Stomach (tissue), 9 donors: ENCODE results near the gene FBXL7. TPM values are rescaled to one million over a fixed set of nuclear protein-coding genes. Genes with fewer than 3 reads are reported as not detected.

ENCODE experiments used
- DNase-seq, 2 donors: peaks; one replicate each; pipeline versions ENCODE4 v3.0.0 to v3.0.0-alpha.2; 2013 to 2019
- H3K27ac ChIP-seq, 5 donors: fragments of 200-600 bp in 4 of 5; sonication (generic) in 4 of 5; one replicate each; pipeline ENCODE4 v1.5.1; 2013 to 2019; ENCODE audit warnings: mild to moderate bottlenecking in 1 of 5, moderate library complexity in 1 of 5
- H3K27me3 ChIP-seq, 3 donors: fragments of 200-600 bp; sonication (generic); one replicate each; pipeline ENCODE4 v1.5.1; 2017 to 2019; ENCODE audit warnings: mixed run types in 1 of 3
- H3K36me3 ChIP-seq, 4 donors: fragments of 200-600 bp; sonication (generic); 1 replicate in 3 of 4; 2 replicates in 1 of 4; pipeline ENCODE4 v1.5.1; 2016 to 2019
- H3K4me1 ChIP-seq, 4 donors: fragments of 200-600 bp; sonication (generic); one replicate each; pipeline ENCODE4 v1.5.1; 2016 to 2019
- H3K4me3 ChIP-seq, 4 donors: fragments of 200-600 bp; sonication (generic) in 3 of 4; one replicate each; pipeline ENCODE4 v1.5.1; 2016 to 2019; ENCODE audit warnings: mild to moderate bottlenecking in 1 of 4
- H3K9me3 ChIP-seq, 4 donors: fragments of 200-600 bp; sonication (generic); one replicate each; pipeline ENCODE4 v1.5.1; 2016 to 2019
- EP300 ChIP-seq: sonication (generic); formaldehyde crosslinking; IDR thresholded peaks from one replicate; pipeline ENCODE4 v1.6.1; 2017; ENCODE audit warnings: antibody characterized with exemption
- POLR2A ChIP-seq, 4 donors: fragments of 450-650 bp; IDR thresholded peaks; one replicate each; pipeline ENCODE4 v1.6.1; 2016; ENCODE audit warnings: antibody characterized with exemption in 4 of 4, control low read depth in 2 of 4, mild to moderate bottlenecking in 1 of 4, moderate library complexity in 1 of 4
- POLR2AphosphoS5 ChIP-seq, 3 donors: sonication (generic); formaldehyde crosslinking; IDR thresholded peaks; one replicate each; pipeline ENCODE4 v1.6.1; 2016; ENCODE audit warnings: antibody characterized with exemption in 3 of 3
- WGBS, 5 donors: extraction: QIAGEN DNeasy Blood & Tissue Kit in 3 of 5; methylation state at CpG; one replicate each; pipeline versions ENCODE4 v1.1.5 to v1.1.7; 2013 to 2018; 5-methylcytosine and 5-hydroxymethylcytosine counted together
- intact Hi-C: fragments of 100-400 bp; cut with DNase I; formaldehyde crosslinking; loops from one replicate; pipeline ENCODE4 v1.15.1; 2023; ENCODE audit warnings: low total_unique reads
- polyA plus RNA-seq, 3 donors: library from polyadenylated mRNA; stranded (reverse); fragments of 200-250 nt; gene quantifications; one replicate each; pipeline ENCODE4 v1.2.3, GENCODE V29; 2013
- total RNA-seq, 5 donors: library from RNA; depleted of rRNA; stranded (reverse); fragments of >200 nt; gene quantifications; one replicate each; pipeline versions ENCODE4 v1.1.0 to v1.2.3, GENCODE V29; 2014 to 2016
- TF ChIP-seq, protein P1 (sequence below), 7 experiments: fragments of 450-650 bp in 4 of 7; fragments of 200-600 bp in 3 of 7; sonication (generic) in 3 of 7; IDR thresholded peaks; one replicate each; pipeline ENCODE4 v1.5.1; 2016 to 2019; ENCODE audit warnings: antibody characterized with exemption in 7 of 7, control low read depth in 2 of 7, mild to moderate bottlenecking in 1 of 7
- donor health status: healthy with polysubstance abuse.
- donor health status: Bipolar disorder and iron deficiency.
- donor health status: healthy.

Gene FBXL7
- total and polyA plus RNA-seq, 8 donors: 3.6 to 17.1 (median 6.8) TPM

DNA sequence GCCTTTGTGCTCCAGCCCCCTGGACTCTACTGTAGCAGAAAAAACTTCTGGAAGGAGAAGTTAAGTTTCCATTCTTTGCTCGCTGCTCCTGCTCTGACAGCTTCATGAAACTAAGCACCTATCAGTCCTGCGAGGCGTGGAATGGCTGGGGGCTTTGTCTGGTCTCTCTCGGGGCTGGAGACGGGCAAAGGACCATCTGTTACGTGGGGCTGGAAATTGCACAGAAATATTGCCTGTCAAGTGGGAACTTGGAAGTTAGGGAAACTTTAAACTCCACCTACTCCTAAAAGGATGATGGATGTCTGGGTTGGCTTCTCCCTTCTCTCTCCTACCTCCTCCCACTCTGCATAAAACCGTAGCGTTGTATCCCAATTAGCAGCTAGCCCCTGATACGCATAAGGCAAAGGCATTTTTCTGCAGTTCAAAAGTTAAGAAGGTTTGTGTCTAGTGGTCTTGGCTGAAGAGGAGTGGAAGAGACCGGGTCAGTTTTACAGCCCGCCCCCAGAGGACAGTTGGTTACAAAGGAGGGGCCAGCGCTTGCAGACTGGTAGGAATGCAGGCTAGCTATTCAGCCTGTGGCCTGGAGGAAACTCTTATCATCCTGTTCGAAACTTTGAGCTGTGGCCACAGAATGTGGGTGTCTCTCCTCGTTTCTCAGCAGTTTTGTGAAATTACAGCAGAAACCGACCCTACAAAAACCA lies 1.3 kb downstream of the FBXL7 start:
- TF ChIP-seq, protein P1, sequence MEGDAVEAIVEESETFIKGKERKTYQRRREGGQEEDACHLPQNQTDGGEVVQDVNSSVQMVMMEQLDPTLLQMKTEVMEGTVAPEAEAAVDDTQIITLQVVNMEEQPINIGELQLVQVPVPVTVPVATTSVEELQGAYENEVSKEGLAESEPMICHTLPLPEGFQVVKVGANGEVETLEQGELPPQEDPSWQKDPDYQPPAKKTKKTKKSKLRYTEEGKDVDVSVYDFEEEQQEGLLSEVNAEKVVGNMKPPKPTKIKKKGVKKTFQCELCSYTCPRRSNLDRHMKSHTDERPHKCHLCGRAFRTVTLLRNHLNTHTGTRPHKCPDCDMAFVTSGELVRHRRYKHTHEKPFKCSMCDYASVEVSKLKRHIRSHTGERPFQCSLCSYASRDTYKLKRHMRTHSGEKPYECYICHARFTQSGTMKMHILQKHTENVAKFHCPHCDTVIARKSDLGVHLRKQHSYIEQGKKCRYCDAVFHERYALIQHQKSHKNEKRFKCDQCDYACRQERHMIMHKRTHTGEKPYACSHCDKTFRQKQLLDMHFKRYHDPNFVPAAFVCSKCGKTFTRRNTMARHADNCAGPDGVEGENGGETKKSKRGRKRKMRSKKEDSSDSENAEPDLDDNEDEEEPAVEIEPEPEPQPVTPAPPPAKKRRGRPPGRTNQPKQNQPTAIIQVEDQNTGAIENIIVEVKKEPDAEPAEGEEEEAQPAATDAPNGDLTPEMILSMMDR (IDR thresholded peaks at IDR 0.05): no peak
- TF ChIP-seq POLR2A (IDR thresholded peaks at IDR 0.05) (no peak), POLR2AphosphoS5 (IDR thresholded peaks at IDR 0.05) (no peak)
- Histone ChIP-seq H3K4me3 (peak overlapping the region; percentile 59 to 67 (median 64)), H3K4me1 (peaks cover 0 to 29% (median 7%) of the 10 kb centered on the region in 4 donors), H3K36me3 (no peaks in the 10 kb centered on the region), H3K27me3 (peaks cover 3 to 26% (median 13%) of the 10 kb centered on the region in 3 donors), H3K27ac (peak overlapping the region in 4 of 5 donors; percentile 75 to 87 (median 86)), H3K9me3 (no peaks in the 10 kb centered on the region)
- intact Hi-C loops: no loop called here
- peak in 1 of 2 donors; percentile 76 for DNase-seq
- 3 to 4% (median 3%) methylated on average over 15 of the region's 15 CpGs for WGBS, 5 donors

DNA sequence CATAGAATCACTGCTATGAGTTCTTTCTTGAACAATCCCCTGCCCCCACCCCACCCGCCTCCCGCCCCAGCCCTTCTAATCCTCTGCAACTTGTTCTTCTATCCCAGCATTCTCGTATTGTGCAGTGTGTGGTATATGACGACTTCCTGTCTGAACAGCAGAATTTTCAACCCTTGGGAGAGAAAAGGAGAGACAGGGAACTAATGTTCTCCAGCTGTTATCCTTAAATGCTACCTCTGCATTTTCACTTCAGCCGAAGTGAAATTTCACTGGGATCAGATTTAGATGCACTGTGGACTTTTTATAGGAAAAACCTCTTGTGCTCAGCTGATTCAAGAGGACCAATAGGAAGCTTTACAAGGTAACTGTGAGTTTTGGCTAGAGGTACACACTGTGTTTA lies 2.2 kb downstream of the FBXL7 start:
- Histone ChIP-seq H3K9me3 (no peaks in the 10 kb centered on the region), H3K36me3 (no peaks in the 10 kb centered on the region), H3K27me3 (peaks cover 3 to 26% (median 13%) of the 10 kb centered on the region in 3 donors), H3K27ac (peak overlapping the region in 3 of 5 donors; percentile 75 to 87 (median 84)), H3K4me1 (peaks cover 0 to 29% (median 7%) of the 10 kb centered on the region in 4 donors), H3K4me3 (peak overlapping the region; percentile 59 to 67 (median 64))
- TF ChIP-seq, protein P1 (IDR thresholded peaks at IDR 0.05): no peak
- TF ChIP-seq EP300: no peak
- no peak for TF ChIP-seq POLR2A (IDR thresholded peaks at IDR 0.05)
- no peak for TF ChIP-seq POLR2AphosphoS5 (IDR thresholded peaks at IDR 0.05)
- intact Hi-C loops: no loop called here
- whole genome bisulfite sequencing, 5 donors: 27 to 46% (median 37%) methylated on average over 5 of the region's 5 CpGs
- DNase-seq: peak in 1 of 2 donors; percentile 40

- Histone ChIP-seq H3K36me3 (no peaks in the 10 kb centered on the region), H3K4me3 (no peak overlapping the region), H3K27me3 (peaks cover 0 to 5% (median 0%) of the 10 kb centered on the region in 3 donors), H3K4me1 (peaks cover 0 to 25% (median 9%) of the 10 kb centered on the region in 4 donors), H3K9me3 (no peaks in the 10 kb centered on the region), H3K27ac (no peak overlapping the region)
- intact Hi-C loops: no loop called here
- no peak for DNase-seq
- TF ChIP-seq, protein P1 (IDR thresholded peaks at IDR 0.05): no peak
- TF ChIP-seq EP300 (no peak), POLR2AphosphoS5 (IDR thresholded peaks at IDR 0.05) (no peak), POLR2A (IDR thresholded peaks at IDR 0.05) (no peak)
- WGBS, 5 donors: 71 to 77% (median 76%) methylated on average over 5 of the region's 5 CpGs
These were observed 6.2 kb downstream of the FBXL7 start for GRCh38 chr5:15506146-15506545.

- Histone ChIP-seq H3K4me1 (peaks cover 0 to 28% (median 9%) of the 10 kb centered on the region in 4 donors), H3K36me3 (no peaks in the 10 kb centered on the region), H3K4me3 (no peak overlapping the region), H3K27me3 (no peaks in the 10 kb centered on the region), H3K9me3 (no peaks in the 10 kb centered on the region), H3K27ac (no peak overlapping the region)
- intact Hi-C loops: no loop called here
- 87 to 93% (median 91%) methylated on average over 3 of the region's 3 CpGs for WGBS, 5 donors
- TF ChIP-seq EP300: no peak
- no peak for TF ChIP-seq POLR2A (IDR thresholded peaks at IDR 0.05)
- no peak for TF ChIP-seq POLR2AphosphoS5 (IDR thresholded peaks at IDR 0.05)
- TF ChIP-seq, protein P1 (IDR thresholded peaks at IDR 0.05): no peak
- no peak for DNase-seq
These were observed 6.9 kb downstream of the FBXL7 start for GRCh38 chr5:15506897-15507296.
